Measurements from ENCODE around the gene ZGLP1. TPM values are rescaled to one million over a fixed set of nuclear protein-coding genes. Genes with fewer than 3 reads are reported as not detected.

The ZGLP1 gene
- total RNA-seq, 2 experiments from 2014 or later, result 5.7 to 8.8 TPM

DNA sequence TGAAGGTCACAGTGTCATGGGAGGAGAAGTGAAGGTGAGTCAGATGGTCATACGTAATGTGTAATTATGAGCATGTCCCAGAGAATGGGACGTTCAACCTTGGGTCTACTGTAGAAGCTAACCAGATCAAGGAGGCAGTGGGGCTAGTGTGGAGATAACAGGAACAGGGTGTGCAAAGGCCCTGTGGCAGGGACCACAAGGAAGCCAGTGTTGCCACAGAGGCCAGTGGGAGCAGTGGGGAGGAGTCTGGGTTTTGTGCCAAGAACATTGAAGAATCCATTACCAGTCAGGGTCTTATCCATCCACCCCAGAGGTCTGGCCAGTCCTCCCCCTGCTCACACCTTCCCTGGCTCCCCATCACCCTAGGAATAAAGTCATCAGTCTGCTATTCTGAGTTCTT lies 54.3 kb downstream of the ZGLP1 start:
- H3K27ac ChIP-seq (ENCODE audit: low read depth, low read length, poor library complexity, severe bottlenecking), result no peak overlapping the region
- intact Hi-C loops (cut with micrococcal nuclease; ENCODE audit: unreplicated experiment), result no loop called here
- TF ChIP-seq EZH2phosphoT487 (IDR thresholded peaks at IDR 0.05; ENCODE audit: borderline replicate concordance, low read depth, low read length), result no peak
- TF ChIP-seq, protein P1, sequence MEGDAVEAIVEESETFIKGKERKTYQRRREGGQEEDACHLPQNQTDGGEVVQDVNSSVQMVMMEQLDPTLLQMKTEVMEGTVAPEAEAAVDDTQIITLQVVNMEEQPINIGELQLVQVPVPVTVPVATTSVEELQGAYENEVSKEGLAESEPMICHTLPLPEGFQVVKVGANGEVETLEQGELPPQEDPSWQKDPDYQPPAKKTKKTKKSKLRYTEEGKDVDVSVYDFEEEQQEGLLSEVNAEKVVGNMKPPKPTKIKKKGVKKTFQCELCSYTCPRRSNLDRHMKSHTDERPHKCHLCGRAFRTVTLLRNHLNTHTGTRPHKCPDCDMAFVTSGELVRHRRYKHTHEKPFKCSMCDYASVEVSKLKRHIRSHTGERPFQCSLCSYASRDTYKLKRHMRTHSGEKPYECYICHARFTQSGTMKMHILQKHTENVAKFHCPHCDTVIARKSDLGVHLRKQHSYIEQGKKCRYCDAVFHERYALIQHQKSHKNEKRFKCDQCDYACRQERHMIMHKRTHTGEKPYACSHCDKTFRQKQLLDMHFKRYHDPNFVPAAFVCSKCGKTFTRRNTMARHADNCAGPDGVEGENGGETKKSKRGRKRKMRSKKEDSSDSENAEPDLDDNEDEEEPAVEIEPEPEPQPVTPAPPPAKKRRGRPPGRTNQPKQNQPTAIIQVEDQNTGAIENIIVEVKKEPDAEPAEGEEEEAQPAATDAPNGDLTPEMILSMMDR (conservative IDR thresholded peaks at IDR 0.05; ENCODE audit: low read length), result no peak
- H4K20me1 ChIP-seq (ENCODE audit: insufficient read depth, low read length), result peaks cover 21% of the 10 kb centered on the region
- H3K9me2 ChIP-seq (ENCODE audit: insufficient read depth, low read length), result no peaks in the 10 kb centered on the region
- no TSS peak for BruUV-seq (replicated peaks)
- POLR2A ChIA-PET, result no interaction called here
- peaks cover 22% of the 10 kb centered on the region for H3K4me1 ChIP-seq (ENCODE audit: insufficient read depth, low read length, poor library complexity, severe bottlenecking)
- no peak overlapping the region for H2AFZ ChIP-seq (ENCODE audit: low read length)
- peaks cover 75% of the 10 kb centered on the region for H3K36me3 ChIP-seq (ENCODE audit: insufficient read depth, low read length)
- H3K79me2 ChIP-seq (ENCODE audit: insufficient read depth, low read depth, low read length), result peaks cover 33% of the 10 kb centered on the region
- CTCF ChIA-PET (ENCODE audit: unreplicated experiment), result no interaction called here
- no peaks in the 10 kb centered on the region for H3K9me3 ChIP-seq (ENCODE audit: low read length)
- DNase-seq (ENCODE audit: low spot score), result no peak
- H3K4me3 ChIP-seq (ENCODE audit: low read depth, low read length, poor library complexity, severe bottlenecking), result no peak overlapping the region
- H3K4me2 ChIP-seq (ENCODE audit: low read length), result no peak overlapping the region

Small RNA genes lying within 50 kb of the gene (small RNA-seq; reads per million reads assigned to genes)
- gene AC011511.1, result not detected
- not detected for gene AC011511.4

Other genes starting within 250 kb of the ZGLP1 start
- gene SHFL, start 223.5 kb downstream of the ZGLP1 start, total RNA-seq (2014; rRNA removed; shearing (Covaris generic)), result 21.9 and 32.9 TPM in 2 replicates
- 28.5 and 30.9 TPM in 2 replicates for gene SHFL, start 223.5 kb downstream of the ZGLP1 start, total RNA-seq (2022)
- 7.3 and 8.4 TPM in 2 replicates for gene ANGPTL6, start 207.1 kb downstream of the ZGLP1 start, total RNA-seq (2014; rRNA removed; shearing (Covaris generic))
- gene ANGPTL6, start 207.1 kb downstream of the ZGLP1 start, total RNA-seq (2022), result 8.3 and 10.1 TPM in 2 replicates
- gene PPAN, start 203.5 kb downstream of the ZGLP1 start, total RNA-seq (2014; rRNA removed; shearing (Covaris generic)), result 77.1 and 85.8 TPM in 2 replicates
- gene PPAN, start 203.5 kb downstream of the ZGLP1 start, total RNA-seq (2022), result 88.3 and 116 TPM in 2 replicates
- 8.8 and 11.9 TPM in 2 replicates for gene P2RY11, start 198.1 kb downstream of the ZGLP1 start, total RNA-seq (2014; rRNA removed; shearing (Covaris generic))
- gene P2RY11, start 198.1 kb downstream of the ZGLP1 start, total RNA-seq (2022), result 31.1 and 43.3 TPM in 2 replicates
- gene EIF3G, start 189.9 kb downstream of the ZGLP1 start, total RNA-seq (2014; rRNA removed; shearing (Covaris generic)), result 255 and 287 TPM in 2 replicates
- gene EIF3G, start 189.9 kb downstream of the ZGLP1 start, total RNA-seq (2022), result 256 TPM in 2 replicates
- 329 and 365 TPM in 2 replicates for gene DNMT1, start 114.9 kb downstream of the ZGLP1 start, total RNA-seq (2014; rRNA removed; shearing (Covaris generic))
- gene DNMT1, start 114.9 kb downstream of the ZGLP1 start, total RNA-seq (2022), result 680 and 699 TPM in 2 replicates
- gene S1PR2, start 78.5 kb downstream of the ZGLP1 start, total RNA-seq (2014; rRNA removed; shearing (Covaris generic)), result 27.0 and 27.8 TPM in 2 replicates
- gene S1PR2, start 78.5 kb downstream of the ZGLP1 start, total RNA-seq (2022), result 51.6 and 64.5 TPM in 2 replicates
- gene MRPL4, start 57.6 kb downstream of the ZGLP1 start, total RNA-seq (2014; rRNA removed; shearing (Covaris generic)), result 134 and 148 TPM in 2 replicates
- gene MRPL4, start 57.6 kb downstream of the ZGLP1 start, total RNA-seq (2022), result 132 and 155 TPM in 2 replicates
- 12.0 and 15.8 TPM in 2 replicates for gene ICAM1, start 38.7 kb downstream of the ZGLP1 start, total RNA-seq (2014; rRNA removed; shearing (Covaris generic))
- 13.4 and 13.5 TPM in 2 replicates for gene ICAM1, start 38.7 kb downstream of the ZGLP1 start, total RNA-seq (2022)
- gene ICAM4, start 22.9 kb downstream of the ZGLP1 start, total RNA-seq (2014; rRNA removed; shearing (Covaris generic)), result not detected in 2 replicates
- gene ICAM4, start 22.9 kb downstream of the ZGLP1 start, total RNA-seq (2022), result 0.38 and 0.53 TPM in 2 replicates
- gene ICAM5, start 19.9 kb downstream of the ZGLP1 start, total RNA-seq (2014; rRNA removed; shearing (Covaris generic)), result 2.7 and 6.4 TPM in 2 replicates
- gene ICAM5, start 19.9 kb downstream of the ZGLP1 start, total RNA-seq (2022), result 10.8 and 12.6 TPM in 2 replicates
- 17.2 and 28.8 TPM in 2 replicates for gene FDX2, start 6.2 kb upstream of the ZGLP1 start, total RNA-seq (2014; rRNA removed; shearing (Covaris generic))
- gene FDX2, start 6.2 kb upstream of the ZGLP1 start, total RNA-seq (2022), result 10.4 and 17.1 TPM in 2 replicates
- gene RAVER1, start 23.7 kb upstream of the ZGLP1 start, total RNA-seq (2014; rRNA removed; shearing (Covaris generic)), result 21.6 and 35.7 TPM in 2 replicates
- gene RAVER1, start 23.7 kb upstream of the ZGLP1 start, total RNA-seq (2022), result 90.7 and 95.8 TPM in 2 replicates
- 63.7 and 66.0 TPM in 2 replicates for gene ICAM3, start 29.8 kb upstream of the ZGLP1 start, total RNA-seq (2014; rRNA removed; shearing (Covaris generic))
- gene ICAM3, start 29.8 kb upstream of the ZGLP1 start, total RNA-seq (2022), result 76.4 and 82.0 TPM in 2 replicates
- gene TYK2, start 70.8 kb upstream of the ZGLP1 start, total RNA-seq (2014; rRNA removed; shearing (Covaris generic)), result 151 and 185 TPM in 2 replicates
- 214 and 216 TPM in 2 replicates for gene TYK2, start 70.8 kb upstream of the ZGLP1 start, total RNA-seq (2022)
- 332 and 345 TPM in 2 replicates for gene CDC37, start 93.7 kb upstream of the ZGLP1 start, total RNA-seq (2014; rRNA removed; shearing (Covaris generic))
- gene CDC37, start 93.7 kb upstream of the ZGLP1 start, total RNA-seq (2022), result 269 and 271 TPM in 2 replicates
- 9.4 and 16.4 TPM in 2 replicates for gene PDE4A, start 110.7 kb upstream of the ZGLP1 start, total RNA-seq (2014; rRNA removed; shearing (Covaris generic))
- gene PDE4A, start 110.7 kb upstream of the ZGLP1 start, total RNA-seq (2022), result 42.4 and 45.1 TPM in 2 replicates
- gene KEAP1, start 193.5 kb upstream of the ZGLP1 start, total RNA-seq (2014; rRNA removed; shearing (Covaris generic)), result 65.9 and 68.9 TPM in 2 replicates
- 64.9 and 93.5 TPM in 2 replicates for gene KEAP1, start 193.5 kb upstream of the ZGLP1 start, total RNA-seq (2022)
- gene S1PR5, start 207.6 kb upstream of the ZGLP1 start, total RNA-seq (2014; rRNA removed; shearing (Covaris generic)), result not detected in 2 replicates
- gene S1PR5, start 207.6 kb upstream of the ZGLP1 start, total RNA-seq (2022), result not detected in 2 replicates
- gene ATG4D, start 234.1 kb upstream of the ZGLP1 start, total RNA-seq (2014; rRNA removed; shearing (Covaris generic)), result 21.1 and 29.6 TPM in 2 replicates
- 46.8 and 48.2 TPM in 2 replicates for gene ATG4D, start 234.1 kb upstream of the ZGLP1 start, total RNA-seq (2022)

Measured in OCI-LY7 (cell line).